Measurements from ENCODE around the gene GPR35.

The GPR35 gene

DNA sequence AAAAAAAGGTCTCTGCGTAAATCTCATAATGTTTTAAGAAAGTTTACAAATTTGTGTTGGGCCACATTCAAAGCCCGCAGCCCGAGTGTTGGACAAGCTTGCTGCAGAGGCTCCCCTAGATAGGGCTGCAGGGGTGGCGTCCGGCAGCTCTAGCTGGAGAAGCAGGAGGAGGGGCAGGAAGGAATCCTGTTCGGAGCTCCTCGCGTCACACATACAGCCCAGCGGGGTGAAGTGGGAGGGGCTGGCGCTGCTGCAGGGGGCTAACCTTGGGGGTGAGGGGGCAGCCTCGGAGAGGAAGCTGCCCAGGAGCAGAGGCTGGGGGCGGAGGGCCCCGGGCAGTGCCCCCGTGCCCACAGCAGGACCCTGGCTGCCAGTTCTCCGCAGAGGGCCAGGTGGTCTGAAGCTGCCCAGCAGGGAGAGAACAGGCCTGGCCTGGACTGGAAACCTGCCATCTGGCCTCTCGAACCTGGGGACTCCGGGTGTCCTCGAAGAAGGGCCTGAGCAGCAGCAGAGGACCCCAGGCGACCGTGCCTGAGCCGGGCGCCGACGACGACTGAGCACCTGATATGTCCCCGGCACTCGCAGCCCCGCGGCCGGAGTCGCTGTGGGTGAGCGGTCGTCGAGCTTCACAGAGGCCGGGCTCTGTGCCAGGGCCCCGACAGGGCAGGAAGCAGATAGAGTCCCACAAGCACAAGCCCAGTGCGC lies 2.6 kb upstream of the GPR35 start:
- peak in 1 of 3 donors; percentile 39 for DNase-seq (ENCODE audit: low read depth in 3 of 3, low spot score in 1 of 3)

DNA sequence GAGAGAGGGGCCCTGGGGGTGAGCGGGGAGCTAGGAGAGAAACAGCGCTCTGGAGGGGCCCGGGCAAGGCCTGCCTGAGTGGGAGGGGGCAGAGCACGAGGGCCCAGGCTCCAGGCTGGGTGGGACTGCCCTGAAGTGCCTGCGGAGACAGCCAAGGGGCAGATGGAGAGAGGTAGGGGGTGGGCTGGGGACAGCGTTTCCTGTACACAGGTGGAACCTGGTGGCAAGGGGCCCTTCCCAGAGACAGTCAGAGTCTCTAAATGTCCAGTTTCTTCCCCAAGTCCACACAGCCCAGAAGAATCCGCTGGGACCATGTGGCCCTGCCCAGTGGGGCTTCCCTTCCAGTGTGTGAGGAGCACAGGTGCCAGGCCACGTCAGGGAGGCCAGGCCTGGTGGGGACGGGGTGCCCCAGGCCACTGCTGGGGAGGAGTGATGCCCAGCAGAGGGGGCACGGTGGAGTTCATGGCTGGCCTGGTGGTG lies 1.7 kb upstream of the GPR35 start:
- no peak for DNase-seq (ENCODE audit: low read depth in 3 of 3, low spot score in 1 of 3)

DNA sequence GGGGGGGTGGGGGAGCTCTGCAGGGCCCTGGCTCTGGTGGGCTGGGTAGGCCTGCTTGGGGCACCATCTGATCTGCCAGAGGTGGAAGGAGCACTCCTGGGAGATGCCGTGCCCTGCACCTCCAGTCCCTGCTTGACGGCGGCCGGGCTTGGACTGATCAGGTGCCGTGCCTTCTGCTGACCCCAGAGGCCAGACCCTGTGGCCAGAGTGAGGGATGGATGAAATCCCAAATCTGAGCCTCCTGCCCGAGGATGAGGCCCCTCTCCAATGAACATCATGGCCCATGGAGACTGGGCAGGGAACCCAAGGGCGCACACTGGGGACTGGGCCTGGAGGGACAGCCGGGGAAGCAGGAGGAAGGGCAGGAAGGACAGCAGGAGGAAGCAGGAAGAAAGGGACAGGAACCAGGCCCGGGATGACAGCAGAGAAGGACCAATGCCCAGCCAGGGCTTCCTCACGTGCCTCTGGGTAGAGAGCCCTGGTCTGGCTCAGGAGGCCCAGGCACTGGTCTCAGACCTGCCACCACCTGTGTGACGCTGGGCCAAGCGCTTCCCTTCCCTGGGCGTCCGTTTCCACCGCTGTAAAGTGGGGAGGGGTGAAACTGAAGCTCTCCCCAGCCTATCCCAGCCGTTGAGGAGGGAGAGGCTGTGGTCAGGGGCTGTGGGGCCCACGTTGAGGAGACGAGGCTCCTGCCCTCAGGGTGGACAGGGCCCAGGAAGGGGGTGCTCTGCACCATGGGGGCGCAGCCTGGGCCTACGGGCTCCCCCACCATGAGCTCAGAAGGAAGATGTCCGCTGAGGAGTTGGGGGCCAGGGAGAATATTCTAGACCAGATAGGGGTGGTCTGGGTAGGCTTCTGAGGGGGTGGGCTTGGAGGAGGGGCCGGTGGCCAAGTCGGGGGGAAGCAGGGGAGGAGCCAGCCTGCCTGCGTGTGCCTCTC lies 1.0 kb upstream of the GPR35 start:
- DNase-seq (ENCODE audit: low read depth in 3 of 3, low spot score in 1 of 3), result no peak

DNA sequence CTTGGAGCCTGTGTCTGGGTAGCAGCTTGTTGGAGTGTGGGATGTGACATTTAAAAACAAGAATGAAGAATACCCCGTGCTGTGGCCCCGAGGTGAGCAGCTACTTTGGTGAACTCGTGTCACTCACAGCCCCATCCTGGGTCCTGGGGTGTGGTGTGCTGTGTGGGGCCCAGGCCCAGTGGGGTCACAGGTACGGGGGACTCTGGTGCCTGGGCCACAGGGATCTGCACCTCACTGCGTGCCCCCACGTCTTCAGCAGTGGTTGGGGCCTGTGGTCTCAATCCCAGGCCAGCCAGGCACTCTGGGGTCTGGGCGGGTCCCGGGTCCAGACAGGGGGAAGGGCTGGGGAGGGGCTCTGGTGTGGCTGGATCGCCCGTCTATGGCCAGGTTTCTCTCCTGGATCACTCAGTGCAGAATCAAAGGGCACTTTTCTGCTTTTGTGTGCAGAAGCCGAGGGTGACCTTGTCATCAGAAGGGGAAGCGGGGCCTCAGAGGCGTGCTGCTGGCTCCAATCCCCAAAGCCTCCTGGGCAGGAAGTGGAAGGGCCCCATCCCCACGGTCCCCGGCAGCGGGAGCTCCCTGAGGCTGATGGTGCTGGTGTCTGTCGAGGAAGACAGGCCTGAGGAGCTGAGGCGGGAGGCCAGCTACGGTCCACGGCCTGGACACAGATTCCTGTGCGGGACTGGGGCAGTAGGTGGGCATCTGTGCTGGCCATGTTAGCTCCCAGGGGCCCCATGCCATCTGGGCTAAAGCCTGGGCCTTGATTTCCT lies 1.4 kb downstream of the GPR35 start:
- no peak for DNase-seq (ENCODE audit: low read depth in 3 of 3, low spot score in 1 of 3)

DNA sequence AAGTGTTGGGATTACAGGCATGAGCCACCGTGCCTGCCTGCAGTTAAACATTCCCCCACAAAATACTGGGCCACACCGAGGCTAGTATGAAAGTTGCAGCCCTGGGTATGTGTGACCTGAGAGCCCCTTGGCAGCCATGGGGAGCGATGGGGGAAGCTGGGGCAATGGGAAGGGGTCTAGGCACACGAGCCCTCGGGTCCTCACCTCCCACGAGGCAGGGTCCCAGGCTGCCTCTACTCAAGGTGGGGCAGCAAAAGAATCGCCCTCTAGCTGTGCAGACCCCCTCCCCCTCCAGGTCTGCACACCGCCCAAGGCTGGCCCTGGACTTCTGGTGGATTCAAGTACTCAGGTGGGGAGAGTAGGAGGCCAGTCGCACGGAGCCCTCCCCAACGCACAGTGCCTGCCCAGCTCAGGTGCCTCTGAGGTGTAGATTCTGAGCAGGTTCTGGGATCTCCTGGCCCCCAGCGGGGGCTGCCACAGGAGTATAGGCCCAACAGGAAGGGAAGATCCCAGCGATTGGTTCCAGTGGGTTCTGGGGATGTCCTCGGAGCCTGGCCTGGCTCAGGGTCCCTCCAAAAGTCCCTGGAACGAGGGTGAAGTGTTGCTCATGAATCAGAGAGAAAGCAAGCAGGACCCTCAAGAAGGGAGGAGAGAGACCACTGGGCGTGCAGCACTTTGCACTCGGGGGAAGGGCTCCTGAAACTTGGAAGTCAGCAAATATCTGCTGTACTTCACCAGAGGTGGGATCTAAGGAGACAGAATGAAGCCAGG lies 2.6 kb downstream of the GPR35 start:
- DNase-seq (ENCODE audit: low read depth in 3 of 3, low spot score in 1 of 3), result no peak

DNA sequence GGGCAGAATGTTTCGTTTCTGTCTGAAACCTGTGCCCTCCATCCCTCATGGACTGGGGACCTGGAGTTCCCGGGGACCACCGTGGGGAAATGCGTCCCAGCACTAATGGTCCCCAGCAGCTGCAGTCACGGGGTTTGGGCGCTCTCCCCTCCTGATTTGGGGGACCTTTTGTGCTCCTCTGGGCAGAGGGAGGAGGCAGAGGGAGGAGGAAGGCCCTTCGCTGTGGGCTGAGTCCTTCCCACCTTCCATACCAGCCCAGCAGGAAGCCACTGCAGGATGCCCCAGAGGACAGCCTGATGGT lies 3.2 kb downstream of the GPR35 start:
- DNase-seq (ENCODE audit: low read depth in 3 of 3, low spot score in 1 of 3), result no peak

DNA sequence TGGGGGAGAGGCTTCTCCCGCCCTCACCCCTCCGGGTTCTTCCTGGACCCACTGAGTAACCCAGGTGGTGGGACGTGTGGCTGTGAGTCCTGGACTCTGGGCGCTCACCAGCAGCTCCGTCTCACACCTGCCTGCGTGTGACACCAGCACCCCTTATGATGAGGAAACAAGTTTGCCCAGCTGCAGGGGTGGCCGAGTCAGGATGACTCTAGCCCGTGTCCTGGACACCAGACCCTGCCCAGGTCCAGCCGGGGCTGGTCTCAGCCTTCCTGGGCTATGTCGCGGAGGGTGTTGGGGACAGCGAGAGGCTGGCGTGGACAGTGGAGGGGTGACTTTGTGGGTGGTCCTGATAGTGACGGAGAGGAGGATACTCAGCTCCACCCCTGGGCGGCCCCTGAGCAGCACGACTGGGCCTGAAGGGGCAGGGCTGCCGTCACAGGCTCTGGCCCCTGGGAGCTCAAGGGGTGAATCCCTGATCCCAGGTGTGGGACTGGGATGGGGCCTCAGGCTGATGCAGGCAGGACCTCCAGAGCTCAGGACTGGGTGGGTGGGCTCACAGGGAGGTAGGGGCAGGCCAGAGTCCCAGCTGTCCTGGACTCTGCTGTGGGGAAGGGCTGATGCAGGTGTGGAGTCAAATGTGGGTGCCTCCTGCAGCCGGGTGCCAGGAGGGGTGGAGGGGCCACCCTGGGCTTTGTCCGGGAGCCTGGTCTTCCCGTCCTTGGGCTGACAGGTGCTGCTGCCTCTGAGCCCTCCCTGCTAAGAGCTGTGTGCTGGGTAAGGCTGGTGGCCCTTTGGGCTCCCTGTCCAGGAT lies 3.7 kb downstream of the GPR35 start:
- no peak for DNase-seq (ENCODE audit: low read depth in 3 of 3, low spot score in 1 of 3)

DNA sequence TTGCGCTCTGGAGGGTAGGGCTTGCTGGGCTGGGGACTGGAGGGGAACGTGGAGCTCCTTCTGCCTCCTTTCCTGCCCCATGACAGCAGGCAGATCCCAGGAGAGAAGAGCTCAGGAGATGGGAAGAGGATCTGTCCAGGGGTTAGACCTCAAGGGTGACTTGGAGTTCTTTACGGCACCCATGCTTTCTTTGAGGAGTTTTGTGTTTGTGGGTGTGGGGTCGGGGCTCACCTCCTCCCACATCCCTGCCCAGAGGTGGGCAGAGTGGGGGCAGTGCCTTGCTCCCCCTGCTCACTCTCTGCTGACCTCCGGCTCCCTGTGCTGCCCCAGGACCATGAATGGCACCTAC lies 4.3 kb downstream of the GPR35 start:
- DNase-seq (ENCODE audit: low read depth in 3 of 3, low spot score in 1 of 3), result no peak

DNA sequence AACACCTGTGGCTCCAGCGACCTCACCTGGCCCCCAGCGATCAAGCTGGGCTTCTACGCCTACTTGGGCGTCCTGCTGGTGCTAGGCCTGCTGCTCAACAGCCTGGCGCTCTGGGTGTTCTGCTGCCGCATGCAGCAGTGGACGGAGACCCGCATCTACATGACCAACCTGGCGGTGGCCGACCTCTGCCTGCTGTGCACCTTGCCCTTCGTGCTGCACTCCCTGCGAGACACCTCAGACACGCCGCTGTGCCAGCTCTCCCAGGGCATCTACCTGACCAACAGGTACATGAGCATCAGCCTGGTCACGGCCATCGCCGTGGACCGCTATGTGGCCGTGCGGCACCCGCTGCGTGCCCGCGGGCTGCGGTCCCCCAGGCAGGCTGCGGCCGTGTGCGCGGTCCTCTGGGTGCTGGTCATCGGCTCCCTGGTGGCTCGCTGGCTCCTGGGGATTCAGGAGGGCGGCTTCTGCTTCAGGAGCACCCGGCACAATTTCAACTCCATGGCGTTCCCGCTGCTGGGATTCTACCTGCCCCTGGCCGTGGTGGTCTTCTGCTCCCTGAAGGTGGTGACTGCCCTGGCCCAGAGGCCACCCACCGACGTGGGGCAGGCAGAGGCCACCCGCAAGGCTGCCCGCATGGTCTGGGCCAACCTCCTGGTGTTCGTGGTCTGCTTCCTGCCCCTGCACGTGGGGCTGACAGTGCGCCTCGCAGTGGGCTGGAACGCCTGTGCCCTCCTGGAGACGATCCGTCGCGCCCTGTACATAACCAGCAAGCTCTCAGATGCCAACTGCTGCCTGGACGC lies 4.9 kb downstream of the GPR35 start:
- DNase-seq (ENCODE audit: low read depth in 3 of 3, low spot score in 1 of 3), result no peak

DNA sequence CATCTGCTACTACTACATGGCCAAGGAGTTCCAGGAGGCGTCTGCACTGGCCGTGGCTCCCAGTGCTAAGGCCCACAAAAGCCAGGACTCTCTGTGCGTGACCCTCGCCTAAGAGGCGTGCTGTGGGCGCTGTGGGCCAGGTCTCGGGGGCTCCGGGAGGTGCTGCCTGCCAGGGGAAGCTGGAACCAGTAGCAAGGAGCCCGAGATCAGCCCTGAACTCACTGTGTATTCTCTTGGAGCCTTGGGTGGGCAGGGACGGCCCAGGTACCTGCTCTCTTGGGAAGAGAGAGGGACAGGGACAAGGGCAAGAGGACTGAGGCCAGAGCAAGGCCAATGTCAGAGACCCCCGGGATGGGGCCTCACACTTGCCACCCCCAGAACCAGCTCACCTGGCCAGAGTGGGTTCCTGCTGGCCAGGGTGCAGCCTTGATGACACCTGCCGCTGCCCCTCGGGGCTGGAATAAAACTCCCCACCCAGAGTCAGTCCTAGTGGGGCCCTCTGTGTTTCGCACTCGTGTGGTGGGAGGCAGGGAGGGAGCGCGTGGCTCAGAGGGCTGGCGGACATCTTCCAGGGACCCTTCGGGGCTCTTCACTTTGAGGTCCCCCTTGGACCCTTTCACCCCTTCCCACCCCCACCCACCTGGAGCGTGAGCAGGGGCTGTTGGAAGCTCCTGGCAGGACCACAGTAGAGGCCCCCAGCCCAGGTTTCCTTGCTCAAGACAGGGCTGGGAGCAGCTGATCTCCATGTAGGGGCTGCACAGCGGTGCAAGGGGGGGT lies 5.7 kb downstream of the GPR35 start:
- no peak for DNase-seq (ENCODE audit: low read depth in 3 of 3, low spot score in 1 of 3)

DNA sequence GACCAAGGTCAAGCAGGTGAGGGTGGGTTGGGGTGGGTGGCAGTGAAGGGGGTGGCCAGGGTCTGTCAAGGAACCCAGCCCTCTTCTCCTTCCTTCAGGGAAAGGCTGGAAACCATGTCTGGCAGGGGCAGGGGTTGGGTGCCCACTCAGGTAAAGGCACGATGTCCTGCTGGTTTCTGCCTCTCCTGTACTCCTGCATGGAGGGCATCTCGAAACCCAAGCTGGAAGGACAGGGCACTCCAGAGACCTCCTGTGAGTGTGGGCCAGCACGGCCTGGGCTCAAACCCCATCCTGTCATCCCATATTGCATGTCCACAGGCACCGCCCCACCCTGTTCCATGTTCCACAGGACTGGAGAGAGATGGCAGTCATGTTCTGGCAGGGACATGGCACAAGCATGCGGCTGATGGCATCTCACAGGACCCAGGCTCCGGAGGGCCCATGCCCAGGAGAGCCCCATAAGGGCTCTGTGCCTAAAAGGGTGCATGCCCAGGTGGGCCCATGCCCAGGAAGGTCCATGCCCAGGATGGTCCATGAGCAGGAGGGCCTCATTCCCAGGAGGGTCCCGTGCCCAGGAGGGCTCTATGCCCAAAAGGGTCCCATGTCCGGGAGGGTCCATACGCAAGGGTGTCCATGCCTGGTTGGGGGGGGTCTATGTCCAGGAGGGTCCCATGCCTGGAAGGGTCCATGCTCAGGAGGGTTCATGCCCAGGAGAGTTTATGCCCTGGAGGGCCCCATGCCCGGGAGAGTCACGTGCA lies 6.4 kb downstream of the GPR35 start:
- no peak for DNase-seq (ENCODE audit: low read depth in 3 of 3, low spot score in 1 of 3)

DNA sequence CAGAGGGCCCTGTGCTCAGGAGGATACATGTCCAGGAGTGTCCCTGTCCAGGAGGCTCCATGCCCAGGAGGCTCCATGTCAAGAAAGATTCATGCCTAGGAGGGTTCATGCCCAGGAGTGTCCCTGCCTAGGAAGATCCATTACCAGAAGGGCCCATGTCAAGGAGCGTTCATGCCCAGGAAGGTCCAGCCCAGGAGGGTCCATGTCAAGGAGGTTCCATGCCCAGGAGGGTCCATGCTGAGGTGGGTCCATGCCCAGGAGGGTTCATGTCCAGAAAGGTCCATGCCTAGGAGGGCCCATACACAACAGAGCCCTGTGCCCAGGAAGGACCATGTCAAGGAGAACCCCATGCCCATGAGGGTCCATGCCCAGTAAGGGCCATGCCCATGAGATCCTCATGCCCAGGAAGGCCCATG lies 7.0 kb downstream of the GPR35 start:
- DNase-seq (ENCODE audit: low read depth in 3 of 3, low spot score in 1 of 3), result no peak

DNA sequence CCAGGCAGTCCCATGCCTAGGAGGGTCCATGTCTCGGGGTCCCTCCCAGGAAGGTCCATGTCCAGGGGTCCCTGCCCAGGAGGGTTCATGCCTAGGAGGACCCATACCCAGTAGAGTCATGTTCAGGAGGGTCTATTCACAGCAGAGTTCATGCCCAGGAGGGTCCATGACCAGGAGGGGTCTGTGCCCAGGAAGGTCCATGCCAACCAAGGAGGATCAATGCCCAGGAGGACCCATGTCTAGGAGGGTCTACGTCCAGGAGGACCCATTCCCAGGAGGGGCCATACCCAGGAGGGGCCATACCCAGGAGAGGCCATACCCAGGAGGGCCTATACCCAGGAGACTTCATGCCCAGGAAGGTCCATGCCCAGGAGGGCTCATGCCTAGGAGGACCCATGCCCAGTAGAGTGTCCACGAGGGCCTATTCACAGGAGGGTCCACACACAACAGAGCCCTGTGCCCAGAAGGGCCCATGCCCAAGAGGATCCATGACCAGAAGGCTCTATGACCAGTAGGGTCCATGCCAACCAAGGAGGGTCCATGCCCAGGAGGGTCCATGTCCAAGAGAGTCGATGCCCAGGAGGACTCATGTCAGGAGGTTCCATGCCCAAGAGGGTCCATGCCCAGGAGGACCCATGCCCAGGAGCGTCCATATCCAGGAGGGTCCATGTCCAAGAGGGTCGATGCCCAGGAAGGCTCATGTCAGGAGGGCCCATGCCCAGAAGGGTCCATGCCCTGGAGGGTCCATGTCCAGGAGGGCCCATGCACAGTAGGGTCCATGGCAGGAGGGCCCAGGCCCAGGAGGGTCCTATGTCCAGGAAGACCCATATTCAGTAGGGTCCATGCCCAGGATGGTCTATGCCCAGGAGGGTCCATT lies 10.1 kb downstream of the GPR35 start:
- DNase-seq (ENCODE audit: low read depth in 3 of 3, low spot score in 1 of 3), result no peak

DNA sequence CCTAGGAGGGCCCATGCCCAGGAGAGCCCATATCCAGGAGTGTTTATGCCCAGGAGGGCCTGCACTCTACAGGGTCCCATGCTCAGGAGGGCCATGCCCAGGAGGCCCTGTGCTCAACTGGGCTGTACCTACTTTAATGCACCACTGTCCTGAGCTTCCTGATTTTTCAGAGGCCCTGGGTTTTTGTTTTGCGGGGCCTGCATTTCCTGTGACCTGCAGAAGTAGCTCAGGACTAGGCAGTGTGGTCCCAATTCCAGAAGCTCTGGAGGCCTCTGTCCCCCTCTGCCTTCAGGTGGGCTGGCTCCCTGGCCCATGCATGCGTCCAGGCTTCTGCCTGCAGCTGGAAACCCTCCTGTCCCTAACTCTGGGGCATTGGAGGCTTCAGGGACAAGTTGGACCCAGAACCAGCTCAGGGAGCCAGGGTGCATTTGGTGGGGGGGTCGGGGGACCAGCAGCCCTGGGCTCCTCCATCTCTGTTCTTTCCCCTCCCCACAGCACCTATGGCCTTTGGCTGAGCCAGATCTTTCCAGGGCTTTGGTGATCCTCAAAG lies 10.8 kb downstream of the GPR35 start:
- DNase-seq (ENCODE audit: low read depth in 3 of 3, low spot score in 1 of 3), result no peak

DNA sequence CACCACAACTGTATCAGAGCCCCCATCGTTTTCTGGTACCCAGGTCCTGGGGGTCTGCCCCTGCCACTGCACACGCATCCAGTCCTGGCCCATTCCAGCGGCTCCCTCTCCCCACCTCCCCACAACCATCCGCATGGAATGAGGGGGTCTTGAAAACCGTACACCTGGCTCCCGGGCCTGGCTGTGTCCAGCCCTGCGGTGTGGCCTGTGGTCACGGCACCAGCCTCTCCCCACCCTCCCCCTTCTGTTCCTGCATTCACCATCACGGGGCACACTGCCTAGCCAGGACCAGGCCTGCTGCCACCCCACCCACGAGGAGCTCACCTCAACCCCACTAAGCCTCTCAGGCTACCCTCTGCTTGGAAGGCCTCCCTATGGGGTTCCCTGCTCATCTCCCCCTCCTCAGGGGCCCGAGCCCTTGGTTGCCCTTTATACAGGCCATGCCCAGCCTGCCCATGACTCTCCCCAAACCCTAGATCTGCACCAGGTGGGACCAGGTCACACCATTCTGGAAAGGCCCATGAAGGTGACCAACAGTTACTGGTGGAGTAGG lies 11.4 kb downstream of the GPR35 start:
- no peak for DNase-seq (ENCODE audit: low read depth in 3 of 3, low spot score in 1 of 3)

DNA sequence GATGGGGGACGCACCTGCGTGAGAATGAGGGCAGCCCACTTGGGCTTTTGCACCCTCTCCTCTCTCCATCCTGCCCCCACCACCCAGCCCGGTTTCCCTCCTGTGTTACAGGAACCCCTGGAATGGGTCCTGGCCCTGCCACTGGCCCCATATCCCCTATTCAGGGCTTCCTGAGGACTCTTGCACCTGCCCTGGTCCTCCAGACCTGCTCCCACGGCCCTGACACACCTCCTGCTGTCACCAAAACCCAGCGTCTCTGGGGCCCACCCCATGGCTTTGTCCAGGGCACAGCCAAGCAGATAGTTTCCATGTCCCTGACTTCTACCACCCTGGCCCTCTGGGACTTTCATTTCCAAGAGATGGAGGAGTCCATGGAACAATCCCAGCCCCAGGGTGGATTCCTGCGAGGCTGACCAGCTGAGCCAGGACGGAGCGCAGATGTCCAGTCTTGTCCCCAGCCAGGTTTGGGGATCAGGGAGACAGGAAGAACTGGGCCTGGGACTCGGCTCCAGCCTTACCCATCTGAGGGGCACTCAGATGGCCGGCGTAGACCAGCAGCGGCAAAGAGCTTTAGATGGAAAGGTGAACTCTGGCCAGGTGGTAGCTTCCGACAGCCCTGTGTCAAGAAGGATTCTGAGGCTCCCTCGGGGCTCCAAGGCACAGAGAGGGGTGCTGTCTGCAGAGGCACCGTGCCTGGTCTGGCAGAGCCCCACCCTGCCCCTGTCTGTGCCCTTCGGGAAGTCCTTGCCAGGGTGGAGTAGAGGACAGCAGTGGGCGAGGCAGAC lies 12.0 kb downstream of the GPR35 start:
- DNase-seq (ENCODE audit: low read depth in 3 of 3, low spot score in 1 of 3), result no peak
